GM19438 (cell line): ENCODE data around the gene CLECL1.
A peak's percentile ranks its signal among the peaks of the same experiment; 100 is the strongest.
"Not testable (repeated sequence)": the region's sequence is repeated elsewhere in the genome, so short reads cannot be mapped to it uniquely, and the experiment has no call there.

ENCODE experiments used
- ATAC-seq: cut with Tn5 transposase; IDR thresholded peaks from one replicate; pipeline ENCODE4 v1.9.1; 2021; ENCODE audit warnings: low read depth; ENCODE audit not compliant: unreplicated experiment

CLECL1 gene

DNA sequence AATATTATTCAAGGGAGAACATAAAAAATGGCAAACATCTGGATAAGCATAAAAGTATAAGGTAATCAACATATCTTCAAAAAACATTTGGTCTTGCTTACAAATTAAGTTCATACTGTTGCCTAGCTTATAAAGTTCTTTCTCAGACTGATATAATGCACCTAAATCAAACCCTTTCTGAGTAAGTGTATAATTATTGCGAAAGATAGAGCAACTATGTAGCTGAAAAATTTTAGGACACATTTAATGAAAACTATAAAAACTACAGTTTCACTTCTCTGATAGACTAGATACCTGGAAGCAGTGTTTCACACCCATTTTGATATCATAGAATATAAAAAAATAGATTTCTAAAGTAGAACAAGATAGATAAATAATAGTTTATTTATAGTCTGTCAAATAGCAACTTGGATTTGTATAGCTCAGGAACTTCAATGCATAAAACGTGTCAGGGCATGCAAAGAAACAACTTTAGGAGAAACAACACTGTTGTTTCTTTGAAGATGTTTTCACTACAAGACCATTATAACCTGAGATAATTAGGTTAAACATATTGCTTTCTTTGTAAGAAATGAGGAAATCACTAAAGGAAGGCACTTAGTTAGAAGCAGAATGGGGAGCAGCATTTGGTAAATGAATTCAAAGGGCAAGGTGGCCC, 7.6 kb downstream of the CLECL1 start:
- ATAC-seq: no peak

DNA sequence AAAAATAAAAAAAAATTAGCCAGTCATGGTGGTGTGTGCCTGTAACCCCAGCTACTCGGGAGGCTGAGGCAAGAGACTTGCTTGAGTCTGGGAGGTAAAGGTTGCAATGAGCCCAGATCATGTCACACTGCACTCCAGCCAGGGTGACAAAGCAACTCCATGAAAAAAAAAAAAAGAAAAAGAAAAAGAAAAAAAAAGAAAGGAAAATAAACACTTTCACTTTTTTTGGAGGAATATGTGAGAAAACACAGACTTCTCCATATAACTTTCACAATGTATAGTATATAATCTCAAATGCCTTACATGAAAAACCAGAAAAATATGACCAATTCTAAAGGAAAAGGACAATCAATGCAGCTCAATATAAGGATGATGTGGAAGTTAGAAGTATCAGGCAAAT, 8.9 kb downstream of the CLECL1 start:
- ATAC-seq: no peak

- ATAC-seq: peak; percentile 47
Observed at GRCh38 chr12:9721394-9722092, 11.4 kb downstream of the CLECL1 start.

DNA sequence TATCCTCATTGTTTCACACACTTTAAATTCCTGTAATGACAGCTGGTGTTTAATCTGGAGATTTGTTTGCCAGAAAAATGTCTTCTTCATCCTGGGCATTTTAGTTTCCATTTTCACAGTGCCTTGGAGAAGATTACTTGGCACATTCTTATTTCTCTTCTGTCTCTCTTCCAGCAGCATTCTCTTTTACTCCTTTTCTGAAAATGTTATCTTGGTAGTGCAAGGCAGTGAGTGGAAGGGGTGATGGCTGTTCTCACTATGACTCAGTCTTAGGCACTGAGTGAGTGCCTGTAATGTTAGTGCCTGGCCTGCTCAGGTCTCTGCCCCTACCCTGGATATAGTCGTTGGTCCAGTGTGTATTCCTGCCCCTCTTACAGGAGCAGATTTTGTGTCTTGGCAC, 13.1 kb downstream of the CLECL1 start:
- no peak for ATAC-seq

DNA sequence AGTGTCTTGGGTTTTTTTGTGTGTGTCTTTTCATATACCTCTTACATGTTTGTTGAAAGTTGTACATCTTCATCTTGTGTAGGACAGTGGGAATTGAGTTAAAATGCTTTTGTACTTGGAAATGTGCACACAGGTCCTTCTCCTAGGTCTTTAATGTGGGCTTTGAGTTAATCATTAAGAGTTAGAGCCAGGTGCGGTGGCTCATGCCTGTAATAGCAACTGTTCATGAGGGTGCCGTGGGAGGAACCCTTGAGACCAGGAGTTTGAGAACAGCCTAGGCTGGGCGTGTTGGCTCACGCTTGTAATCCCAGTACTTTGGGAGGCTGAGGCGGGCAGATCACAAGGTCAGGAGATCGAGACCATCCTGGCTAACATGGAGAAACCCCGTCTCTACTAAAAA, 13.9 kb downstream of the CLECL1 start:
- no peak for ATAC-seq

DNA sequence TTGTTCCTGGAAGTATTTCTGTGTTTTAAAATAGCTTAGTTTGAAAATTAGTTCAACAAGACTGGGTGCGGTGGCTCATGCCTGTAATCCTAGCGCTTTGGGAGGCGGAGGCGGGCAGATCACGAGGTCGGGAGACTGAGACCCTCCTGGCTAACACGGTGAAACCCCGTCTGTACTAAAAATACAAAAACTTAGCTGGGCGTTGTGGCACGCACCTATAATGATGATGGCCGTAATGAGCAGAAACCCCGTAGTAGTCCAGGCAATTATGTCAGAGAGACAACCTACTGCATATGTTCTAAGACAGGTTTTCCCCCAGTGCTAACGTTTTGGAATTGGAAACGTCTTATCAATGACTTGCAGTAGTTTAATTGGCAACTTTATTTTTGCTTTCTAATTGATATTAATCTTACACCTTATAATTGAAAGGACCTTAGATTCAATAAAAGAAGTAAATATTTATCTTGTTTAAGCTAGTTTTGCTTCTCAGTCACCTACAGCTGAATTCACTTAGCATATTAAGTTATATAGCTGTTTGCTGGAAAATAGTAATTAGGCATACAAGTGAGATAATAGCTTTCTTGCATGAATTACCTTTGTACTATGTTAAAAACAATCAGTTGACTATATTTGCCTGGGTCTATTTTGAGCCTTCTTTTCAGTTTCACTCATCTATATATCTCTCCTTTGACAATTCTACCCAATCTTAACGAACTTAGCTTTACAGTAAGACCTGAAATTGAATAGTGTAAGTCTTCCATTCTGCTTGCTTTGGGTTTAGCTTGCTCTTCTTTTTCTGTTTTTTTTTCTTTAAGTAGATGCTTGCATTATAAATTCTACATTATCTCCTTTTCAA, 15.6 kb downstream of the CLECL1 start:
- ATAC-seq: no peak

DNA sequence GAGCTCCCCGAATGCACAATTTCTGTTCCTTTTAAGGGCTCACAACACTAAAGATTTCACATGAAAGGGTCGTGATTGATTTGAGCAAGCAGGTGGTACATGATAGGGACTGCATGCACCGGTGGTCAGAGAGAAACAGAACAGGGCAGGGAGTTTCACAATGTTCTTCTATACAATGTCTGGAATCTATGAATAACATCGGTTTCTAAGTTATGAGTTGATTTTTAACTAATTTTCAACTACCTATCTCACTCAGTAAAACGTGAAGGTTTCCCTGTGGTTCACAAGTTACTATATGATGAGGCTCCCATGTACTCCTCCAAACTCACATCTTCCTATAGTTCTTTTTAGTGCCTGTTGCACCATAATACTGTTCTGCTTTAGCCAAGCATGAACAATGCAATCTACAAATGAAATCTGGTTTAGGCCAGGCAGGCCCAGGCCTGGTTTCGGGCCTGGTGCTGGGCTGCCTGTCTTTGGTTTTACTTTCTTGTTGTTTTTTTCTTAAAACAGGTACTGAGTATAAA, 19.8 kb downstream of the CLECL1 start:
- ATAC-seq: peak; percentile 65

DNA sequence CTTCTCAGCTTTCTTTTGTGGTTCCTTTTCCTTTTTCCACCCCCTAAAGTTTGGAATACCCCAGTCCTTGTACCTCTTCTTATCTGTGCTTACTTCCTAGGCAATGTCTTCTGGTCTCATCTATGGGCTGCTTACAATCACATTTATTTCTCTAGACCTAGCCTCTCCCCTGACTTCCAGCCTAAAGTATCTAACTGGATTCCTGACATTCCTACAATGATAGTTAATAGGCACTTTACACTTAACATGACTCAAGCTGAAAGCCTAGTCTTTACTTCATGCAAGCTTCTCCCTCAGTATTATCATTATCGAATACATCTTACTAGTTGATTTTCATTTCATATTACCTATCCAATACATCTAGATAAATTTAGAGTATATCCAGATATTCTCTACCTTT, 21.2 kb downstream of the CLECL1 start:
- no peak for ATAC-seq

DNA sequence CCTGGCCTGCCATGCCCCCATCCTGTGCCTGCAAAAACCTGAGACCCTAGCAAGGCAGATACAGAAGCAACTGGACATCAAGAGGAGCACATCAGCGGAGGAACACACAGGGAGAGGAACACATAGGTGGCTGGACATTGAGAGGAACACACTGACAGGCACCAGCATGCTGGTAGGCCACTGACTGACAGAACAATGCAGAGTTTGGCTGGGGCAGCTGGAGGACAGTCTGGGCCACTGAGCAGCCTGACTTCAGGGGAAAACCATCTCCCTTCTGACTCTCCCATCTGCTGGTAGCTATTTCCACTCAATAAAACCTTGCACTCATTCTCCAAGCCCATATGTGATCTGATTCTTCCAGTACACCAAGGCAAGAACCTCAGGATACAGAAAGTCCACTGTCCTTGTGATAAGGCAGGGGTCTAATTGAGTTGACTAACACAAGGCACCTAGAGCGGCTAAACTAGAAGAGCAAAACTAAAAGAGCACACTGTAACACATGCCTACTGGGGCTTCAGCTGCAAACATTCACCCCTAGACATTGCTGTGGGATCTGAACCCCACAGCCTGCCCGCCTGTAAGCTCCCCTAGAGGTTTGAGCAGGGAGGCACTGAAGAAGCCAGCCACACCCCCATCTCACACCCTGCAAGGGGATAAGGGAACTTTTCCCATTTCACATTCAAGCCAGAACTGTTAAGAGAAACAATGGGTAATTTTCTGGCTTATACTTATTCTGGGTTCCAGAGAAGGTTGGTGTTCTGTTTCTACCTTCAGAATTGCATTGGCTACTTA, 22.1 kb downstream of the CLECL1 start:
- no peak for ATAC-seq

DNA sequence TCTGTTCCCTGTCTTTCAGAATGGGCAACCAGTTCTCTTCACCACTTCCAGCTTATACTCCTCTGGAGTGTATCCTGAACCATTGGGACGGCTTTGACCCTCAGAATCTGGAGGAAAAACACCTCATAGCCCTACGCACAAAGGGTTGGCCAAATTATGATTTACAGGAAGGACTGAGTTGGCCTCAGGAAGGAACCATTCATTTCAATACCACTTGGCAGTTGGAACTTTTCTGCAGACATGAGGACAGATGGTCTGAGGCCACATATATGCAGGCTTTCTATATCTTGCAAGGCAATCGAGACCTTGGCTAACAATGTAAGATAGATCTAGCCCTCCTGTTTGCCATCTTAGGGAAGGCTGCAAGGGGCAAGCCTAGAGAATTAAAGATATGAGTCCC, 24.0 kb downstream of the CLECL1 start:
- ATAC-seq: no peak

GRCh38 chr12:9707864-9708808, 24.8 kb downstream of the CLECL1 start:
- ATAC-seq: no peak

- no peak for ATAC-seq
Observed at GRCh38 chr12:9707356-9707755, 25.5 kb downstream of the CLECL1 start.

- no peak for ATAC-seq
Observed at GRCh38 chr12:9706086-9706685, 26.7 kb downstream of the CLECL1 start.

- not testable (repeated sequence) for ATAC-seq
Observed at GRCh38 chr12:9704561-9704960, 28.3 kb downstream of the CLECL1 start.

GRCh38 chr12:9702255-9702654, 30.6 kb downstream of the CLECL1 start:
- no peak for ATAC-seq

GRCh38 chr12:9701380-9702154, 31.3 kb downstream of the CLECL1 start:
- no peak for ATAC-seq

- ATAC-seq: no peak
Observed at GRCh38 chr12:9700606-9700956, 32.3 kb downstream of the CLECL1 start.

DNA sequence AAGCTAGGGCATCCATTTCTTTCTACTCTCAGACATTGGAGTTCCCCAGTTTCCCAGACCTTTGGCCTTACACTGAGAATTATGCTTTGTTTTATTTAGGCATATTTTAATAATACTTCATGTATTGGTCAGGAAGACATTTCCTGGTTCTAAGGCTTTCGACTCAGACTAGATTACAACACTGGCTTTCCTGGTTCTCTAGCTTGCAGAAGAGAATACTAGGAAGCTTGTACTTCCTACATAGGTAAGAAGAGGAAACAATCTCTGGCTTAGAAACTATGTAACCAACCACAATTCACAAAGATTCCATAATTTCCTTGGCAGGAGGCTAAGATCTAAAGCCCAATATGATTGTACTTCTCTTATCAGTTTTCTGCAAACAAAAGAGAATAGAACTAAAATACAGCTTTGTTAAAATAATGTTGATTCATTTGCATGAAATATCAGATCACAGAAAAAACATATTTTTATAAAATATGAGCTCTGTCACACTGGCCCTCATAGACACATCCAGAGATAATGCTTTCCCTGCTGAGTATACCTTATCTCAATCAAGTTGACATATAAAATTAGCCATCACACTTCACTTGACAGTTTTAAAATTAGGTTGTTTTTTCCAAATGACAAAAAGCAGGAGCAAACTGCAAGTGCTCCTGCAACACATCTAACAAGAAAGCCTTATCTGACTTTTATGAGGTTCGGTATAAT, 32.8 kb downstream of the CLECL1 start:
- ATAC-seq: no peak
